SIG-M5 (cell line): Measurements from ENCODE around the gene DSCAML1.

Experiments
- DNase-seq: peaks from one replicate; lab custom pipeline; 2025; lab: John Stamatoyannopoulos, UW

The DSCAML1 gene

DNA sequence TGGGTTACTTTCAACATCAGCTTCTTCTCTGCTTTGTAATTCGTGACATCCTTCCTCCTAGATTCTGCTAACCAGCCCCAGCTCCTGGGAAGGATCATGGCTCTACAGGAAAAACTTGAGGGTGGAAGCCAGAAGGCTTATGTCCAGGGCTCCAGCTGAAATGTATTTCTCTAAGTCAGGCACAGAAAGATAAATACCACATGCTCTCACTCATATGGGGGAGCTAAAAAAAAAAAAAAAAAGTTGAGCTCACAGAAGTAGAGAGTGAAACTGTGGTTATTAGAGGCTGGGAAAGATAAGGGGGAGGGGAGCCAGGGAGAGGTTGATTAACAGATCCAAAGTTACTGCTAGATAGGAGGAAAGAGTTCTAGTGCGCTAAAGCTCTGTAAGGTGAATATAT, 74.9 kb downstream of the DSCAML1 start:
- DNase-seq: no peak

DNA sequence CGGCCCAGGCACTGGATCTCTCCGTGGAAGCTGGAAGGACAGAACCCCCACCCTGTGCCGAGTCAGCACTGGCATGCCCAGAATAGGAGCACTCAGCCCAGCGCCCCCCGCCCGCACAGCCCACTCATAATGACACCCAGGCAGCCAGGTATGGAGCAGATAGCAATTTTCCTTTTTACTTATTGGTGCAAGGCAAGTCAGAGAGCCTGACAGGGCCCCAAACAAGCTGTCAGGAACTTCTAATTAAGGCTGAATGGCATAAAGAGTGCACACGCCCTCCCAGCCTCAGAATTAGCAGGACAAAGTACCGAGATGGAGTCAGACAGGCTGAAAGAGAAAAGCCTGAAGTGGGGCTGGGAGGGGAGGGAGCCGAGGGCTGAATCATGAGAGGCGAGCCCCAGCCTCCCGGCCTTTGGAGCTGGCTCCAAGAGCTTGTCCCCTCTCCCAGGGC, 76.9 kb downstream of the DSCAML1 start:
- DNase-seq: no peak

DNA sequence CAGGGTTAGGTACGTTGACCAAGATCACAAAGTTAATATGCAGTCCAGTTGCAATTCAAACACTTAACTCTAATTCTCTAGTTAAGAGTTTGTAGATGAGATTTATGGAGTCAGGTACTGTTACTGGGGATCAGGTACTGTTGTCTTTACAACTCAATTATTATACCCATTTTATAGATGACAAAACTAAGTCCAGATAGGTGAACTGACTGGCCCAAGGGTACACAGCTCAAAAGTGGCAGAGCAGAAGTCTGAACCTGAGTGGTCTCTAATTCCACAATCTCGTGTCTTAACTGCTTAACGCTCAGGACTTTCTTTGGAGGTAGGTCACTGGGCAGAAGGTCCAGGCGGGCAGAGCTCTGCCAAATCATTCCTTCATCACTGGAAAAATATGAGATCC, 77.5 kb downstream of the DSCAML1 start:
- DNase-seq: no peak

DNA sequence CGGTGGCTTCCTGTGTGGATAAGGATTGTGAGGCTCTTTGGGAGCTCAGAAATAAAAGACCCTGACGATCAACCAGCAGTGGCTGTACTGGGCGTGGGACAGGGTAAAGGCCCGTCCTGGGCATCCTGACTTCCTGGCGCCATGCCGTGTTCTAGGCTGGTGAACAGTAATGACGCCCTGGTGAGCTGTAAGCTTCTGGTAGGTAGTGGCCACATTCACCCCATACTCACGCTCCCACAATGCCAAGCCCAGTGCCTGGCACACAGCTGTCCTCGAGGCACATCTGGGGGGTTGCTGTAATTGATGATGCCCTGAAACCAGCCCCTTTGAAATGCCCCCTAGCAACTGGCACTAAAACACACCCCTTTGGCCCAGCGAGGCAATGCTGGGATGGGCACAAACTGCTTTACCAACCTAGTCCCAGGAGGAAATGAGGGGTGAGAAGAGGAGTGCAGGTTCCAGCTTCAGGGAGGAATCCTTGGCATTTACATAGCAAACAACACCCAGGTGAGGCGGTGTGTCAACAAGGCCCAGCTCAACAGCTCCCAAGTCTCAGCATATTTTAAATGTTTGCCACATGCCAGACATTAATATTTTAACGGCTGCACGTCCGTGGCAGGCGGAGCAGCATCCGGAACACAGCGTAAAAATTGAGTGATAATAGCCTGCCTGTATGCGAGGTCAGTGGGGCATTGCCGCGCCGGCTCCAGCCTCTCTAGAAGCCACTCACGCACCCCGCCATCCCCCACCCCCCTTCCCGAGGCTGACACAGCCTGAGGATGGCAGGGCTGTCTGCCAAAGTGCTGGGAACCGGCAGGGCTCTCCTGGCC, 79.3 kb downstream of the DSCAML1 start:
- DNase-seq: no peak

DNA sequence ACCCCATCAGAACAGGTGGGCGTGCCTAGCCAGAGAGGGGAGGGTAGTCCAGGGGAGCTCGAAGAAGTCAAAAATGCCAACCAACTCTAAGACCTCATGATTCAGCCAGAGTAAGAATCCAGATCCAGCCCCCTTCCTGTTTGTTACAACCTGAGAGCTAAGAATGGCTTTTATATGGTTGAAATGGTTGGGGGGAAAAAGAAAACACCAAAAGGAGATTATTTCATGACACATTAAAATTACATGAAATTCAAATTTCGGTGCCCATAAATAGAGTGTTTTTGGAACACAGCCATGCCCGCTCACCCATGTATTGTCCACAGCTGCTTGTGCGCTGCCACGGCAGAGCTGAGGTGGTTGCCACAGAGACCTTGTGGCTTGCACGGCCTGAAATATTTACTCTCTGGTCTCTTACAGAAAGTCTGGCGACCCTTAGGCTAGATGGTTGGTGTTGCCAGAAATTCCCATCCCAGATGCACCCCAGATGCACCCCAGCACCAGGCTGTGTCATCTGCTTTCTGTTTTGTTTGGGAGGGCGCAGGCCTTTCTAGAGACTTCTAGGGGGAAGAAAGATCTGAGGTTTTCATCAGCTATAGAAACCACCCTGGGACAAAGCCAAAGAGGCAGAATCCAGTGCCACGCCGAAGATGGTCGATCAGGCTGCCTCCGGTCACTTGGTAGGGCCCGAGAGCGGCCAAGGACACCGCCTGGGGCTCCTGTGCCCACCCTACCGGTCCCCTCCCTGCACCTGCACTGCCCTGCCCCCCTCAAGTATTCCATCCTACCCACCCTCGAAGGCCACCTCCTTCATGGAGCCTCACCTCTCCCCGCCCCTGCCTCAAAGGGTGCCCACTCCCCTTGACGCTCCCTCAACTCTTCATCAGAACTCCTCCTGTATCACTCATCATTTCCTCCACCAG, 80.2 kb downstream of the DSCAML1 start:
- DNase-seq: no peak

DNA sequence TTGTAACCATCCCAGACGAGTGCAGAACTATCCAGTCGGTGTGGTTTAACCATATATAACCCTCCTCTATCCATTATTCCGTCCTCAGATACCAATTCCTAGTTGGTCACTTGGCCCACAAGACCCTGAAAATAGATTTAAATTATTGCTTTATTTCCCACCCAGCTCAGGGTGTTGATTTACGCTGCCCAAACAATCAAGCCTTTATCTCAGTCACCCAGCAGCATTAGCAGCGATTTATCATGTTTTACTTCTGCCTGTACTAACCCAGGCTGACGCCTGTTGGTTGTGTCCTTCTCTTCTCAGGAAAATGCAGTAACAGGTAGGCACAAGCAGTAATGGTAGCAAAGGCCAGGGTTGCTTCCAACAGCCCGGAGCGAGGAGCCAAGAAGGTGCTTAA, 81.2 kb downstream of the DSCAML1 start:
- DNase-seq: no peak

DNA sequence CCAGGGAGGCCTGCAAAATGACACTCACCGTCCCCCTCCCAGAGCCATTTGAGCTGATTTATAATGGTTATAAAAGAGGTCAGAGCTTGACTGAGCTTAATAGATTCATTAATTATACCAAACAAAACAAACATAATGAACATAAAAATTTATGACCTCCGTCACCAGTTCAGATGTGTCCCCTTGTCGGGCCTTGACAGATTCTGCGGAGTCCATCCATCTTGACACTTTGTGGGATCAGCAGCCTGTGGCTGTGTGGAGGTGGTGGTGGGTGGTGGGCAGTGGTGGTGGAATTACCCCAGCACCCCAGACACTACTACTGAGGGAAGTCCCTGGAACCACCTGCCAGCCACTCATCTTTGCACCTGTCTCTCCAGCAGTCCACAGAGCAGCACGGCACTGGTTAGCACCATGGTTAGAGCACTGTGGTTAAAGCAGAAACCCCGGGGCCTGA, 83.5 kb downstream of the DSCAML1 start:
- DNase-seq: no peak

DNA sequence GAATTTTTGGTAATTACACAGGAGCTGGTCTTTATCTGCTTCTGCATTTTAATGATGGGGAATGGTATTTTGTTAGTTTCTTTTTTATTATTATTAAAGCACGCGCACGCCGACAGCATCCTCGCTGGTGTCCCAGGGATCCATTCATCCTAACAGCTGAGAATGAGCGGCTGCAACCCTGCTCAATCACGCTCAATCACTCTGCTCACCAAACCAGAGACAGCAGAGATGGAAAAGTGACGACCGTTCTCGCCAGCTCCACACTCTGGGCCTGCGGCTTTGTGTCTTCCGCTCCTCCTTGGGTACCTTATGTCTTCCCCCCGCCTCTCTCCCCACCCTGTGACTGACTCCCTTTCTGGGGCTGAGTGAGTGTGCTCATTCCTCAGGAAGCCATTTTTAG, 84.5 kb downstream of the DSCAML1 start:
- no peak for DNase-seq

DNA sequence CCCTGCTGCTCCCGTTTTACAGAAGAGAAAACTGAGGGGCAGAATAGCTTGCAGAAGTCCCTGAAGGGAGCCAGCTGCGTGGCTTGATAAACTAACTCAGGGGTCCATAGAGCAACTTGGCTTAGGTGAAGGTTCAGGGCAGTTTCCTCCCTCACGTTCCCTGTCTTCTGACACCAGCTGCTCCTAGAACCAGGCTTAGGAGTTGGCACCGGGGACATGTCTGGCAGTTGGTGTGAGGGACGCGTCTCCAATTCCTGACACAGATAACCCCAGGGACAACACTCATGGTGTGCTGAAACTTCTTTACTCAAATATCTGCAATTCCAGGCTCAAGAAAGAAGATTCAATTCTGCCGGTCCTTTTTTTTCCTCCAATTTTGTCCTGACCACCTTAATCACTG, 85.7 kb downstream of the DSCAML1 start:
- DNase-seq: no peak

DNA sequence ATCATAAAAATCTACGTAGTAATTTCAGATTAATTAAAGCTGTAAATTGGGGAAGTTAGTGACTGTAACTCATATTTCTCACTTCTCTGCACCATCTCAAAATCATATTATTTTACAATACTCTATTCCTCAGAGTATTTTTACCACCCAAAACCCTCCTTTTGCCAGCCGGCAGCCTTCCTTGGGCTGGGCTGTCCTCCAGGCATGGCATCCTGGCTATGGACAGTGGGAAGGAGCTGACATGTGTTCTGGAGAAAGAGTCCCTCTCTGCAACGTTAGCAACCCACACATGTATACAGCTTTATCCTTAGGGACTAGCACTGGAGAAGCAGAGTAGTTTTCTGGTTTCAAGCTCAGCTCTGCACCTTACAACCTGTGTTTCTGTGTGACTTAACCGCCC, 86.8 kb downstream of the DSCAML1 start:
- DNase-seq: no peak

DNA sequence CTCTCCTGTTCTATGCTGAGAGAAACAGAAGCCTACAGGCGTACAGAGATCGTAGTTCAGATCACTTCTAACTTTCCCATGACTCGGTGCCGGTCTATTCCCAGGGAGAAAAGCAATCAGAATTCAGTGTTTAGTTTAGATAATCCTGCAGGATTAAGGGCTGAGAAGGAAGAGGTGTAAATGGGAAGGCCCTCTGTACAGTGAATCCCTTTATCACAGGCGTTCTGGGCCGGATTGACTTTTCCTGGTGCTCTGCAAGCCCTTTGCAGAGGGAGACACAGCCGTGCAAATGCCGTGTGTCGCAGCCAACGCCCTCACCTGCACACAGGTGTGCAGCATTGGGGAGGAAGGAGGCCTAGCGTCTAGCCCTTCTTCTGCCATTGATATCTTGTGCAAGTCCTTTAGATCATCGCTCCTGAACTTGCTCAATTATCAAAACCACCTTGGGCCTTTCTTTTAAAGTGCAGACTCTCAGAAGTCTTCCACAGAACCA, 90.6 kb downstream of the DSCAML1 start:
- DNase-seq: no peak

DNA sequence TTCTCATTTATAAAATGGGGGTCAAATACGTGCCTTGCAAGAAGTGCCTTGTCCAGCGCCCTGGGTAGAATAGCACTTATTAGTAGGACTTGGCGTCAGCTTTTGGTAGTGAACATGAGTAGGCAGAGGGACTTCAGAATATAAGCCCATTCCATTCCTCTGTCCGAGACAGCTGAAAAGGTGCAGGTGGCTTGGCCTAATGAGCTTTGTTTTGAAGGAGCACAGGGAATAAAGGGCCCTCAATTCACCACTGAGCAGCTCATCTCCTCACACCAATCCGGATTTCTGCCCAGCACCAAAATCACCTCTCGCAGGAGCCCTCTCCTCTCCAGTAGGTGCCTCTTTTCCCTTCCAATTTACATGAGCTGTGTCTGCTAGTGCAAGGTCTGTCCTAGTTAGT, 91.2 kb downstream of the DSCAML1 start:
- DNase-seq: no peak

DNA sequence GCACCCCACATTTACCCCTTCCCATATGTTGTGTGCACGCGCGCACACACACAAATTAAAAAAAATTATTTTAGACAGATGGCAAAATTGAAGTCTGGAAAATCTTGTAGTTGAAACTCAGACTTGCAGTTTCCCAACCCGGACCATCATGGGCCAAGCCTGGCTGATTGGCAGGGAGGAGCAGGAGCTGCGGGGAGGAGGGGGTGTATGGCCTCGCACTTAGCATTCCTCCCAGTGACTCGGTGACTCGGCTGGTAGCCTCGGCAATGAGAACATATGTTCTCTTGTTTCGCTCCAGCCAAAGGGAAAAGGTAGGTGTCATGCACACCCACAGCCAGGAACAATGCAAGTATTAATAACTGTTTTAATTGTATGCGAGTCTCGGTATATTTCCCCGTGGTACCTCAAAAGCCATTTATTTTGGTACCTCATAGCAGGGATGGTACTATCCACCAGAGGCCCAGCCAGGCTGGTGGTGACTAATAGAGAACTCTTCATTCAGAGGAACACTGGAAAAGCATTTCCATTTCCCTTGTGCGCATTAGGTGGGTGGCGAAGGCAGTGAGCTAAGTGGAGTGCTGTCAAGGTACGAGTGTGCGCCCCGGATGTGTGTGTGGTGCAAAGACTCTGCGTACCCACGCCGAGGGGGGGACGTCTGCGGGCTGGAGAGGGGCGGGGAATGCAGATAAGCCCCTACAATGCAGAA, 92.5 kb downstream of the DSCAML1 start:
- no peak for DNase-seq

DNA sequence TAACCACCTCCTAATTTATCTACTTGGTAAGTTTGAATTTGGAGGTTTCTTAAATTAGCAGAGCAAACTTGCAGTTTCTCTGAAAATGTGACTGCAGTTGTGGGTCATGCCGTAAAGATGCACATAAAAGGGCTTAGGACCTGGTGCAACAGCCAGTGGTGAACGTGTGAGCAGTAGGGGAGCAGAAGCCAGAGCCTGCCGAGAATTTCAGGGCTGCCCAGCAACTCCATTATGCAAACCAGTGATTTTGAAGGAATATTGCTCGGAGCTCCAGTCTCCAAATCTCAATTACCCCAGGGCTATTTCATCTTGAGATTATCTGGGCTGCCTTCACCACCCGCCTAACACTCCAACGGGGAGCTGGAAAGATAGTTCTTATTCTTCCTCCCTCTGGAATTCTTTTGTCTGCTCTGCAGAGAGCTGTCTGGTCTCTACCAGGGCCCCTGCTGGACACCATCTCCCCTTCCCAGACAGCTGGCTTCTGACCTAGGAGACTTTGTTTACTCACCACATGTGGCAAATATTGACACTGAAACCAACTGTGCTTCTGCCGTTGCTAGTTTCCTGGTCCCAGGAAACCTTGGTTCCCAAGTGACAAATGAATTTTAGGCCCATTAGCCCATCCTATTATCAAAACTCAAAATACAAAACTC, 93.9 kb downstream of the DSCAML1 start:
- no peak for DNase-seq

DNA sequence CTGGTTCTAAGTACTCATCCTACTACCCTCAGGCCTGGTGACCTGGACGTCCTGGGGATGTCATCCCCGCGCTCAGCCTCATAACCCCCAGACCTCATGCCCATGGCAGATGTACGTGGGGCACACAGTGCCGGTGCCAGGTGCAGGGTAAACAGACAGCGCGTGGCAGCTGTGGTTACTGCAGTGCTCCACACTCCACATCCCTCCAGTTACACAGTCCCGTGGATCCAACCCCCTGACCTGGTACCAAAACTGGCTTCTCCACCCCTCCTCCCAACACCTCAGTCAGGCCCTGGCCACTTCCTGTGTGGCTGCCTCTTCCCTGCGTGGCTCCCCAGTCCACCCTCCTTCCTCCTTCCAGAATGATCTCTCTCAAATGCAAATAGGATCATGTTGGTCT, 95.2 kb downstream of the DSCAML1 start:
- no peak for DNase-seq

DNA sequence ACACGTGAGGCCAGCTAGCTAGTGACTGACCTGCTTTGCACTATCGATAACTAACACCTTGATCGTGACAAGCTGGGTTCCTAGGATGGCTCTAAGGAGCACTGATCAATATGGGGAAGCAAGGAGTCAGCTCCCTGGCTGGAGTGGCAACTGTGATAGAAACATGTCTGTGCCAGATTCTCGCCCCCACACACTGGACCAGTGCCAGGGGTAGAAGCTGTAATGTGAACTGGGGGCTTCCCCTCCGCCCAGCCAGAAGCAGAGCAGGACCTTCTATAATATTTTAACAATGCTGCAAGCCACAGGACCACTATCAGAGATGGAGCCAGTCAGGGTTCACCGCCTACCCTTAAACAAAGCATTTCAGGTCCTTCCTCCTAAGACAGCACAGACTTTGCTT, 96.5 kb downstream of the DSCAML1 start:
- DNase-seq: no peak

DNA sequence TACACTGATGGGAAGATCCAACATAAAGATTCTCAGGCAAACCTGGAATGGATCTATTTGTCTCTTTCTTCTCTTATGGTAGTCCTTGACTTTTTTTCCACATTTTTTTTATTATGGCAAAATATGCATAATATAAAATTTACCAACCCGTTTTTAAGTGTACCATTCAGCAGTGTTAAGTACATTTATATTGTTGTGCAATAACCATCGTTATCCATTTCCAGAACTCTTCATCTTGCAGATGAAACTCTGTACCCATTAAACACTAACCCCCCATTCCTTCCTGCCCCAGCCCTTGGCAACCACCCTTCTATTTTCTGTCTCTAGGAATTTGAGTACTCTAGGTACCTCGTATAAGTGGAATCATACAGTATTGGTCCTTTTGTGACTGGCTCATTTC, 99.7 kb downstream of the DSCAML1 start:
- DNase-seq: no peak

DNA sequence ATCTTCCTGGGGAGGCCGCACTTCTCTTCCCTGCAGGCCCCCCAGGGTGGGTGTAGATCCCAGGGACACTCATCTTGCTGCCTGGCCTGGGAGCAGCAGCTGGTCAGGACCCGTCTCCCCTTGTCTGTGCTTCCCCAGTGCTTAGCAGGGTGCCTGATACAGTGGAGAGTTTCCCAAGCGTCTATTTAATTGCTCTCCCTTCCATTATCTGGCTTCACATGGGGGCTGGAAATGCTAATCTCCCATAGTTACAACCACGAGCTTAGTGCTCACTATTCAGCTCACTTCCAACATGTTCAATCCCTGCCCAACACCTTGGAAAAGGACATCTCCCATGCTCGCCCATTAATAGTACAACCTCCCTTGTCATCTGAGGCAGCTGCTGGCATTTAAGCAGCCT, 100.5 kb downstream of the DSCAML1 start:
- no peak for DNase-seq

DNA sequence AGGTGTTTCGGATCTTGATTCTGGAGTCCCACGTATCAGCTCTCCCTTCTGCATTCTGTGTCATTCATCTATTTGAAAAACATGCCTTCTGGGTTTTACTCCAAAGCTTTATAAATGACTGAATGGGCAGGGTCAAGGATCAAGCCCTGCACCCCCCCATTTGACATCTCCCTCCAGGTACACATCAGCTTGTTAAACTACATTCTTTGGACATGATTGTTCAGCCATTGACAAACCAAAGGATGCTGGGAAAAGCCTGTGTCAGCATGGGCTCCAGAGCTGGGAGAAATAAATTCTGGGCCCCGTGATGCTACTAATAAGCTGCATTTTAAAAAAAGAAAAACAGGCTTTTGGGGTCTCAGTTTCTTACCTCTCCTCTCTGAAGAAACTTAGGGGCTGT, 103.7 kb downstream of the DSCAML1 start:
- no peak for DNase-seq

DNA sequence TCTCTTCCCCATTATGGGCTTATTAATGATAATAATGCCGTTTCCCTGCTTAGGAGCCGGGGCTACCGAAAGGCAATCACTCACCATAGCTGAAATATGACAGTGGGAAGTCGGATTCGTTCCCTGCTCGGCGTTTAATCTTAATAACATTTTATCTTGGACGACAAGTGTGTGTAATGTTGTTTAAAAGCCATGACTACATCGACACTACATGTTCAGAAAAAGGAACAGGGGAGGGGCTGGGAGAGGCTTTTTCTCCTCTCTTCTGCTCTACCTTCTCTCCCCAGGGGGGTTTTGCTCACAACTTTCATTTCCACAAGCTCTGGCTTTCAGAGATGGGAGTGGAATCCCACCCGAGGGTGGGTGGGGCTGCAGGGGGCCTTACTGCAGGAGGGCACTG, 105.5 kb downstream of the DSCAML1 start:
- no peak for DNase-seq

DNA sequence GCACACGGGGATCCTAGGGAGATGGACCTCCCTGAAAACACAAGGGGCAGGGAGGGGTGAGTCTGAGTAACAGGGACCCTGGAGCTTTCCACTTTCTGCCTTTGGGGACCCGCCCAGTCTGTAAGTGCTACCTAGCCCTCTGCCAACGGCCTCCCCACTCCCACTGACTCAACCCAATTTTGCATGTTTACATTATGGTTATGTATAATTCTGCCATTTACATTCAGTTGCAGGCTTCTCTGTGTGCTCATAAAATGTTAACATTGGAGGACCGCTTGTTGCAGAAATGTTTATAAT, 105.8 kb downstream of the DSCAML1 start:
- no peak for DNase-seq
